GM18505 (cell line): Measurements from ENCODE around the gene TMEM255B.
"Not testable (repeated sequence)": the region's sequence is repeated elsewhere in the genome, so short reads cannot be mapped to it uniquely, and the experiment has no call there.

Source experiments
- ATAC-seq: cut with Tn5 transposase; IDR thresholded peaks from one replicate; pipeline ENCODE4 v1.9.1; 2021; ENCODE audit not compliant: unreplicated experiment
- POLR2A ChIP-seq: IDR thresholded peaks from 4 replicates; pipeline ENCODE4 v1.6.1; 2011; ENCODE audit warnings: borderline replicate concordance; ENCODE audit not compliant: insufficient read depth, insufficient read length; ENCODE audit errors: extremely low read depth

The TMEM255B gene

DNA sequence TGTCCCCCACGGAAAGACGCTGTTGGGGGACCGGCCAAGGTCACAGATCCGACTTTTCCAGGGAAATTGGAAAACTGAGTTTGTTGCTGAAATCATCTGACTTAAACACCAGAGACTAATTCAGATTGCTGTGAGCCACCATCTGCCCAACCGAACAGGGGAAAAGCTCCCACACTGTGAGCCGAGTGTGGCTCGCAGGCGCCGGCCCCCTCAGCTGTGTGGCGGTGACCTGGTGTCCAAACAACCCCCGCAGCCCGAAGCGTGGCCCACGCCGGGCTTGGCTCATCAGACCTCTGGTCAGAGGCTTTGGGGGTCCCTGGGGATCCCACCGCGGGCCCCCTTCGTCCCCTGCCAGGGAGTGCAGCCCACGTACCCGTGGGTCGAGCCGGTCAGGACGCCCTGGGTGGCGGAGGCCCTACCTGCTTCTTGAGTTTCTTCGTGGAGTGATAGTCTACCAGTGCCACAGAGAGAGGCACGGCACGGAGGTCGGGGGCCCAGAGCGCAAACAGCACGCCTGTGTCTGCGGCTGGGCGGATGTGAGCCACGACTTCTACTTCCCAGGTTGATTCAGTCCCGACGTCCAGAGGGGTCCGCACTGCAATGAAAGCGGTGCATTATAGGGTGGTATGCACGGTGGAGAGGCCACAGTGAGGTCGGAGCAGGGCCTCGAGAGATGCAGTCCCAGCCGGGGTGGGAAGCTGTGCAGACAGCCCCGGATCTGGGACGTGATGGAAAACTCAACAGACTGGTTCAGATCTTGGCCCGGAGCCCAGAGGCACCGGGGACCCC lies 64.1 kb downstream of the TMEM255B start:
- no peak for TF ChIP-seq POLR2A
- no peak for ATAC-seq

DNA sequence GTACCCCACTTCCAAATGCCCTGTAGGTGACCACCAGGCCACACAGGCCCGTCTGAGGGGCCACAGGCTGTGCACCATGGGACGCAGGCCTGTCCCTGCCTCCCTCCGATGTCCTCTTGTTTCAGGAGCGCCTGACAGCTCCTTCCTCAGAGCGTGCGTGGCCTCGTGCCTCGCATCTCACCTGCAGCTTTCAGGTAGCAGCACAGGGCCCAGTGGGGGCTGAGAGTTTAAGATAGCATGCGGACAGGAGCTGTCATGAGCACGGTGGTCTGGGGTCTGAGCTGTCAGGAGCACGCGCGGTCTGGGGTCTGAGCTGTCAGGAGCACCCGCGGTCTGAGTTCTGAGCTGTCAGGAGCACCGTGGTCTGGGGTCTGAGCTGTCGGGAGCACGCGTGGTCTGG lies 64.7 kb downstream of the TMEM255B start:
- no peak for ATAC-seq
- no peak for TF ChIP-seq POLR2A

DNA sequence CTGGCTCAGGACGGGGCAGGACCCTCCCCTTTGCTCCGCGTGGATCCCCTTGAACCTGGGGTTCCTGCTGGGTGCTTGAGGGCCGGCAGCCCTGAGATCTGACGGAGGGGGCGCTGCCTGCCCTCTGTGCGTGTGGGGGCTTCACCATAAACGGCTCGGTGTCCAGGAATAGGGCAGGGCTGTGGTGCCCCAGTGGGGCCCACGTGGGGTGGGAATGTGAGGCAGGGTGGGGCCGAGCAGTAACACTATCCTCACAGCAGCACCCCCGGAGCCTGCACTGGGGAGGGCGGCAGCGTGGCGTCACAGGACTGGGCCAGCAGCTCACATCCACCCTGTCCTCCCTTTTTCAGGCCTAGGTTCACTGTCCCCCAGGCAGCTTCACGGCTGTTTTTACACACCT lies 66.8 kb downstream of the TMEM255B start:
- no peak for TF ChIP-seq POLR2A
- ATAC-seq = no peak

DNA sequence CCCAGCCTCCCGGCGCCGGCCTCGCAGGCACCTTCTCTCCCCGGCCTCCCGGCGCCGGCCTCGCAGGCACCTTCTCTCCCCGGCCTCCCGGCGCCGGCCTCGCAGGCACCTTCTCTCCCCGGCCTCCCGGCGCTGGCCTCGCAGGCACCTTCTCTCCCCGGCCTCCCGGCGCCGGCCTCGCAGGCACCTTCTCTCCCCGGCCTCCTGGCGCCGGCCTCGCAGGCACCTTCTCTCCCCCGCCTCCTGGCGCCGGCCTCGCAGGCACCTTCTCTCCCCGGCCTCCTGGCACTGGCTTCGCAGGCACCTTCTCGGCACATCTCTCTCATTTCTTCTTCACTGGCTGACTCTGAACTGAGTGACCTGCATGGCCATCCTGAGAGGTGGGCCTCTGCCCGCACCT lies 67.4 kb downstream of the TMEM255B start:
- not testable (repeated sequence) for ATAC-seq

DNA sequence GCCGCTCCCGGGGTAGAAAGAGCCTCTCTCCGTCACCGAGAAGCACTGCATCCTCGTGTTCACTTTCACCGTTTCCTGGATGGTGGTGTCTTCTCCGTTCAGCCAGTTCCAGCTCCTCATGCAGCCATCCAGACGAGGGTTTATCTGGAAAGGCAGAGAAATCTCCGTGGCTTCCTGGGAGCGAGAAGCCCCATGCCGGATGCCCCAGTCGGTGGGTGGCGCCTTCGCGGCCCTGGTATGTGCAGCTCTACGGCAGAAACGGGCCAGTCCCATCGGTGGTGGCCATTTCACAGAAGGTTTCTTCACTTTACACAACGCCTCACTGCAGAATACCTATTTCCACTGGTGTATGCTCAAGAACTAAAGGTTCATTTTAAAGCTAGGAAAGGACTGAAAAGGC lies 68.0 kb downstream of the TMEM255B start:
- no peak for ATAC-seq

DNA sequence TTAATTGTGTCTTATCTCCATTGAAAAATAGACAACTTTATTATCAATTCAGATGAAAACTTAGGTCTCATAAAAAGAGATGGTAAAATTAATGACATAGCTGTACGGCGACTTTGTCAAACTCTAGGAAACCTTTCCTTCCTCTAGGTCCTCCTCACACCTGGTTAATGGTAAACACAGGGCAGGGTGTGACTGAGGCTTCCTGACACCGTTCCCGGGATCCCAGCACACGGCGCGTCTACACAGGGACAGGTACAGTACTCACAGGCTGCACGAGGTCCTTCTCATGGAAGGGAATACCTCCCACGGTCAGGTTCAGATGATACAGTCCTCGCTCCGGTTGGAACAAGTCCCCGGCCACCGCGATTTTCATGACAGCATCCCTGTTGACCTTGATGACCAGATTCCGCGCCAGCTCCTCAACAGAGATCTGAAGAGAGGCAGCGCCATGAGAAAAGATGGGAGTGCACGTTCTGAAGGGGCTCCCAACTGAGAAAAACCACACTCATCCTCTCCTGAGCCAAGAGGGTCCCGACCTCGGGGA lies 69.3 kb downstream of the TMEM255B start:
- TF ChIP-seq POLR2A = no peak
- ATAC-seq = no peak

More for the DNA sequence above, 68.0 kb downstream of the TMEM255B start:
- TF ChIP-seq POLR2A = no peak

DNA sequence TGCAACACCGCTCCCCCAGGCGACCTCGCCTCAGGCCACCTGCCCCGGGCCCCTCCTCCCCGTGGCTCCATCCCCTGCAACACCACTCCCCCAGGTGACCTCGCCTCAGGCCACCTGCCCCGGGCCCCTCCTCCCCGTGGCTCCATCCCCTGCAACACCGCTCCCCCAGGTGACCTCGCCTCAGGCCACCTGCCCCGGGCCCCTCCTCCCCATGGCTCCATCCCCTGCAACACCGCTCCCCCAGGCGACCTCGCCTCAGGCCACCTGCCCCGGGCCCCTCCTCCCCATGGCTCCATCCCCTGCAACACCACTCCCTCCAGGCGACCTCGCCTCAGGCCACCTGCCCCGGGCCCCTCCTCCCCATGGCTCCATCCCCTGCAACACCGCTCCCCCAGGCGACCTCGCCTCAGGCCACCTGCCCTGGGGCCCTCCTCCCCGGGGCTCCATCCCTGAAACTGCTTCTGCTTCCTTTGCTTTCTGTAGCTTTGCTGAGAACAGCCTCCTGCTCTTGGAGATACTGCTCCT lies 71.5 kb downstream of the TMEM255B start:
- not testable (repeated sequence) for ATAC-seq

DNA sequence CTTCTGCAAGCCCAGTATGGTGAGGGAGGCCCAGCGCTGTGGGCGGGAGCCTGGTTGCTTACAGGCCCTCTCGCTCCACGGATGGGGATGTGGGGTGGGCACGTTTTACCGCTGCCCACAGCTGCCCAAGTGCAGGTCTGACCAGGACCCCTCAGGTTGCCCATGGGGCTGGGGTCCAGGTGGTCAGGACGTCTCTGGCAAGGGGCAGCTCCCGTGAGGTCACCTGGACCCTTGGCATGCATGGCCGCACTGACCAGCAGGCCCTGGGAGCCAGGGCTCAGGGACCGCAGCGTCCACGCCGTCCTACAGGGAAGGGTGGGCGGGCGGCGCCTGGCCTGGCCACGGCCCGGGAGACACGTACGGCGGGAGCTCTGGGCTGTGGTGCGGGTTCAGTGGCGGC lies 72.0 kb downstream of the TMEM255B start:
- ATAC-seq = no peak
- TF ChIP-seq POLR2A = no peak

DNA sequence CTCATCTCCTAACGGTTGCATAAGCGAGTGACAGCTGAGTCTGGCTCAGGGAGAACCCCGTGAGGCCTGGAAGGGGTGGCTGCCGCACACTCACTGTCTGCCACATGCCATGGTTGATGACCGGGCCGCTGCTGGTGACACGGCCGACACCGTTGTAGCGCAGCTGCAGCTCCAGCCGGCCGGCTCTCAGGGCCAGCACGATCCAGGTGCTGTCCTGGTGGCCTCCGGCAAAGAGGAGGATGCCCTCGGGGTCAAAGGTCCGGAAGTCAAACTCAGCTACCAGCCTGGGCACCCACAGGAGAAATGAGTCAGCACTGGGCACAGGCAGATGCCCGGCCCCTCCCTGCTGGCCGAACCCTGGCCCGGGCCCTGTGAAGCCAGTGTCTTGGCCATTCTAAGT lies 73.2 kb downstream of the TMEM255B start:
- TF ChIP-seq POLR2A = no peak
- no peak for ATAC-seq

DNA sequence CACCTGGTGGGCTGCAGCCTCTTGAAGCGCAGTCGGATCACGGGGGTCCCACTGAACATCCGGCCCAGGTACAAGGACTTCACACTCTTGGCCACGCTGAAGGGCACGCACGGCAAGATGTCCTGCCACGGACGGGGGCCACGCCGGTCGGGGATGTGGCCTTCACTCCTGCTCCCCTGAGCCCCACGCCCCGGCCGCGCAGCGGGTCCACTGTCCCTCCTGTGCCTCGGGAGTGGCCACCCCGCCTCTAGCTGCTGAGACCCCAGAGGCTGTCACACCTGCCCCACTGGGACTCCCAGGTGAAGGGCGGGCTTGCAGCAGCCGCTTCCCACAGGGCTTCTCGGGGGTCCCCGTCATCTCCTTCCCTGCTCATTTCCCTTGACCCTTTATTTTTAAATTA lies 73.6 kb downstream of the TMEM255B start:
- no peak for ATAC-seq
- no peak for TF ChIP-seq POLR2A

DNA sequence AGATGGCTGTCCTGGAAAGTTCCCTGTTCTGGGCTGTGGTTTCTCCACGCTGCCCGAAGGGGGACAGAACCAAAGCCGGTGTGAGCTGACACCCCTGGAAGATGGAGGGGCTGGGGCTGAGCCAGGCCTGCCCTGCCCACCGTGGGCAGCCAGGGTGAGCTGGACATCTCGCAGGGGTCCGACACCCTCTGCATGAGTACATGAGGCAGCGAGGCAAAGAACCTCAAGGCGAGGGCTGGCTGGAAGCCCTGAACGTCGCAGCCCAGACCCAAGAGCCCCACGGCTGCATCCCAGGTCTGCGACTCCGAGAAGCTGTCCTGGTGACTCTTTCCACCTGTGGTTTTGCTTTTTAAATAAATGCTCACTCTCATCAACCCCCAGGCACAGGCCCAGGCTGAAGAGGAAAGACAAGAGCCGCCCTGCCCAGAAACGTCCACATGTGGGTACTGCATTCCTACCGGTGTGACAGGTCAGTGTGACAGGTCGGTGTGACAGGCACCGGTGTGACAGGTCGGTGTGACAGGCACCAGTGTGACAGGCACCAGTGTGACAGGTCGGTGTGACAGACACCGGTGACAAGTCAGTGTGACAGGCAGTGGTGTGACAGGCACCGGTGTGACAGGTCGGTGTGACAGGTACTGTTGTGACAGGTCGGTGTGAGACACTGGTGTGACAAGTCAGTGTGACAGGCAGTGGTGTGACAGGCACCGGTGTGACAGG lies 74.2 kb downstream of the TMEM255B start:
- ATAC-seq = no peak
- TF ChIP-seq POLR2A = no peak

DNA sequence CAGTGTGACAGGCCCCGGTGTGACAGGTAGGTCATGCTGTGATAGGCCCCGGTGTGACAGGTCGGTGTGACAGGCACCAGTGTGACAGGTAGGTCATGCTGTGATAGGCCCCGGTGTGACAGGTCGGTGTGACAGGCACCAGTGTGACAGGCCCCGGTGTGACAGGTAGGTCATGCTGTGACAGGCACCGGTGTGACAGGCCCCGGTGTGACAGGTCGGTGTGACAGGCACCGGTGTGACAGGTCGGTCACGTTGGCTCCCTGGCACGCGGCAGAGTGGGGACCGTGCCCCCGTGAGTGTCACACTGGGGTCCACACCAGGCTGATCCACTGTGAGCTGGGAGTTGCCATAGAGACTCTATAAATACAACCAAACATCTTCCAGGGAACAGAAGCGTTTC lies 75.0 kb downstream of the TMEM255B start:
- not testable (repeated sequence) for ATAC-seq

DNA sequence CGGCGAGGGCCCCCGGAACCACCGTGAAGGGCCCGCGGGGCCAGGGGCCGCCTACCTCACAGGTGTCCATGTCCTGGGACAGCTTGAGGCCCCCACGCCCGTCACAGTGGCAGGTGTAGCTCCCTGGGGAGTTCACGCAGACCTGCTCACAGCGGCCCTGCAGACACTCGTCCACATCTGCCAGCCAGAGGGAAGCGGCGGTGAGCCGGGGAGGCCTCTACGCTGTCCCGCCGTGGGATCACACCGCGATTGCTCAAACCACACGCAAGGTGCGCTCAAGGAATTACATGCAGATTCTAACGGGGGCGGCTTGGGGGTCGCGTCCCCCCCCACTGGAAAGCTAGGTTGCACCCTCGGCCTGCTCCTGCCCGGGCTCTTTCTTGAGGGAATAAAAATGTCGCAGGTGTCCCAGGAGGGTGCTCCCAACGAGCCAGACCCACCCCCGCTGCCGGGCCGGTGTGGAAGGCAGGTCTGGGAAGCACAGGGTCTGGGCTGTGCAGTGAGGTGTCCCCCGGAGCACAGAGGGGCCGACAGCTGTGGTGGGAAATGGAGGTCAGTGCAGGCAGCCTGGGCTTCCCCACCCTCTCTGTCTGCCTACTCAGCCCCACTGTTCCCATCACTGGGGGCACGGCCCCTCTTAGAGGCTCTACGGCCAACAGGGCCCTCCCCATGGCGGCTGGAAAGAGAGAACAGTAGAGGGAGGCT lies 75.6 kb downstream of the TMEM255B start:
- TF ChIP-seq POLR2A = no peak
- ATAC-seq = no peak
